ENCODE measurements around the gene FLRT2. TPM values are rescaled to one million over a fixed set of nuclear protein-coding genes. Genes with fewer than 3 reads are reported as not detected.

The FLRT2 gene
- total and polyA plus RNA-seq, 2 of the 4 experiments (the other 2 are of a cell fraction), result 10.2 to 13.1 TPM

- H2AFZ ChIP-seq (replicated peaks; ENCODE audit: low read length, poor library complexity), result no peak overlapping the region
- H2BK120ac ChIP-seq (ENCODE audit: low read depth, low read length), result no peak overlapping the region
- dilution Hi-C loops (cut with HindIII; ENCODE audit: low sequenced_read_pairs, unreplicated experiment) (no loop called here), in situ Hi-C loops (cut with MboI; ENCODE audit: low sequenced_read_pairs) (no loop called here), intact Hi-C loops (cut with micrococcal nuclease) (no loop called here)
- TF ChIP-seq FOS (IDR thresholded peaks at IDR 0.05; ENCODE audit: low read depth, low read length) (no peak), RCOR1 (IDR thresholded peaks at IDR 0.05; ENCODE audit: insufficient replicate concordance, low read length) (no peak), ELK1 (IDR thresholded peaks at IDR 0.05; ENCODE audit: borderline replicate concordance, low read depth, low read length) (no peak), MAFK (IDR thresholded peaks at IDR 0.05; ENCODE audit: low read depth, low read length) (no peak), CEBPB (IDR thresholded peaks at IDR 0.05; ENCODE audit: low read depth, low read length) (no peak), MAZ (IDR thresholded peaks at IDR 0.05; ENCODE audit: borderline replicate concordance, low read depth, low read length) (no peak), BHLHE40 (IDR thresholded peaks at IDR 0.05; ENCODE audit: low read depth, low read length) (no peak), SMC3 (IDR thresholded peaks at IDR 0.05; ENCODE audit: low read depth, low read length) (no peak), MXI1 (IDR thresholded peaks at IDR 0.05; ENCODE audit: borderline replicate concordance, low read depth, low read length) (no peak), NFE2L2 (IDR thresholded peaks at IDR 0.05; ENCODE audit: low read depth, low read length) (no peak), POLR2A (IDR thresholded peaks at IDR 0.05; ENCODE audit: low read depth, low read length) (no peak), CHD1 (IDR thresholded peaks at IDR 0.05; ENCODE audit: low read depth, low read length) (no peak), USF2 (IDR thresholded peaks at IDR 0.05; ENCODE audit: low read depth, low read length) (no peak), RFX5 (IDR thresholded peaks at IDR 0.05; ENCODE audit: low read depth, low read length) (no peak), CTCF (conservative IDR thresholded peaks at IDR 0.05; ENCODE audit: low read depth, low read length) (no peak)
- H2BK20ac ChIP-seq (ENCODE audit: low read depth, low read length), result no peak overlapping the region
- H3K4me2 ChIP-seq (ENCODE audit: low read depth, low read length), result no peak overlapping the region
- H3K9me1 ChIP-seq (ENCODE audit: insufficient read depth, low read length), result no peaks in the 10 kb centered on the region; the same call in 1 of the 2 replicates
- no peak overlapping the region for H4K5ac ChIP-seq (ENCODE audit: low read depth, low read length)
- no peak overlapping the region for H3K23ac ChIP-seq (ENCODE audit: low read depth, low read length)
- H2BK15ac ChIP-seq (ENCODE audit: low read depth, low read length), result no peak overlapping the region
- no CpG with 5 or more reads among the region's 3 CpGs for WGBS, 2 experiments (ENCODE audit: extremely low coverage in 2 of 2, insufficient read length in 1 of 2)
- DNase-seq (no peak), ATAC-seq (ENCODE audit: low read depth) (no peak)
- H4K8ac ChIP-seq (ENCODE audit: low read depth in 2 of 2, low read length in 2 of 2), result no peak overlapping the region
- H3K9ac ChIP-seq (ENCODE audit: low read depth, low read length), result no peak overlapping the region
- H3K18ac ChIP-seq (ENCODE audit: low read depth, low read length), result no peak overlapping the region
- no peak overlapping the region for H2AK5ac ChIP-seq (ENCODE audit: low read depth, low read length)
- ChIA-PET POLR2A (ENCODE audit: unreplicated experiment) (no interaction called here), CTCF (no interaction called here)
- H4K20me1 ChIP-seq (ENCODE audit: insufficient read depth, low read length), result no peaks in the 10 kb centered on the region
- no peaks in the 10 kb centered on the region for H3K27me3 ChIP-seq (ENCODE audit: control insufficient read depth, insufficient read depth, low read length)
- BruUV-seq (replicated peaks), result no TSS peak
- no peak overlapping the region for H4K91ac ChIP-seq (ENCODE audit: insufficient read depth, low read depth, low read length)
- H3K4ac ChIP-seq (ENCODE audit: low read depth, low read length), result no peak overlapping the region; the same call in 1 of the 2 replicates
- no peak overlapping the region for H3K56ac ChIP-seq (ENCODE audit: extremely low read depth, insufficient read depth, low read length)
- H3K27ac ChIP-seq (ENCODE audit: insufficient read depth, low read length), result no peak overlapping the region
- H2BK5ac ChIP-seq (ENCODE audit: low read depth, low read length, poor library complexity, severe bottlenecking), result no peak overlapping the region
- H3K9me3 ChIP-seq (ENCODE audit: control insufficient read depth, insufficient read depth, low read length), result peaks cover 3% of the 10 kb centered on the region
- peaks cover 0 to 10% of the 10 kb centered on the region in 2 experiments; a peak in 2 of 4 replicates for H3K79me1 ChIP-seq (ENCODE audit: low read depth in 1 of 2, low read length in 2 of 2)
- no peaks in the 10 kb centered on the region; the same call in 1 of the 2 replicates for H3K36me3 ChIP-seq (ENCODE audit: control insufficient read depth, insufficient read depth, low read length)
- H3K4me1 ChIP-seq (ENCODE audit: control insufficient read depth, insufficient read depth, low read length), result no peaks in the 10 kb centered on the region
- H3K4me3 ChIP-seq (ENCODE audit: insufficient read depth, low read depth, low read length), result no peak overlapping the region
- no peak overlapping the region for H3K14ac ChIP-seq (replicated peaks; ENCODE audit: low read depth, low read length)
- no peak overlapping the region for H2AK9ac ChIP-seq (replicated peaks; ENCODE audit: low read depth, low read length, poor library complexity)
These were observed 64.3 kb downstream of the FLRT2 start for GRCh38 chr14:85594217-85594616.
